Ishikawa (cell line): ENCODE results near the gene RBM18.

Experiments
- CEBPB ChIP-seq: IDR thresholded peaks from 2 replicates; pipeline ENCODE4 v1.6.1; 2012
- CREB1 ChIP-seq: IDR thresholded peaks from 2 replicates; pipeline ENCODE4 v1.6.1; 2012; ENCODE audit warnings: low read depth
- EGR1 ChIP-seq: IDR thresholded peaks from 2 replicates; pipeline ENCODE4 v1.6.1; 2012
- EP300 ChIP-seq: IDR thresholded peaks from 2 replicates; pipeline ENCODE4 v1.6.1; 2012; ENCODE audit warnings: borderline replicate concordance
- FOXM1 ChIP-seq: IDR thresholded peaks from 2 replicates; pipeline ENCODE4 v1.6.1; 2012; ENCODE audit warnings: low read depth, borderline replicate concordance
- NFIC ChIP-seq: IDR thresholded peaks from 2 replicates; pipeline ENCODE4 v1.6.1; 2012
- RAD21 ChIP-seq: IDR thresholded peaks from 2 replicates; pipeline ENCODE4 v1.6.1; 2012; ENCODE audit warnings: low read depth
- REST ChIP-seq: IDR thresholded peaks from 2 replicates; pipeline ENCODE4 v1.6.1; 2012; ENCODE audit warnings: low read depth, mild to moderate bottlenecking
- TAF1 ChIP-seq: IDR thresholded peaks from 2 replicates; pipeline ENCODE4 v1.6.1; 2012; ENCODE audit warnings: low read depth, mild to moderate bottlenecking
- TCF12 ChIP-seq: IDR thresholded peaks from 2 replicates; pipeline ENCODE4 v1.6.1; 2012; ENCODE audit warnings: low read depth
- TEAD4 ChIP-seq: IDR thresholded peaks from 2 replicates; pipeline ENCODE4 v1.6.1; 2012
- USF1 ChIP-seq: IDR thresholded peaks from 2 replicates; pipeline ENCODE4 v1.6.1; 2012
- YY1 ChIP-seq: IDR thresholded peaks from 2 replicates; pipeline ENCODE4 v1.6.1; 2012; ENCODE audit warnings: low read depth
- ZBTB7A ChIP-seq: IDR thresholded peaks from 2 replicates; pipeline ENCODE4 v1.6.1; 2012; ENCODE audit warnings: low read depth
- TF ChIP-seq, protein P1 (sequence below): IDR thresholded peaks from 2 replicates; pipeline ENCODE4 v1.6.1; 2012

RBM18 gene

GRCh38 chr9:122221183-122221811 is 43.3 kb downstream of the RBM18 start:
- TF ChIP-seq CEBPB (no peak), NFIC (no peak)

DNA sequence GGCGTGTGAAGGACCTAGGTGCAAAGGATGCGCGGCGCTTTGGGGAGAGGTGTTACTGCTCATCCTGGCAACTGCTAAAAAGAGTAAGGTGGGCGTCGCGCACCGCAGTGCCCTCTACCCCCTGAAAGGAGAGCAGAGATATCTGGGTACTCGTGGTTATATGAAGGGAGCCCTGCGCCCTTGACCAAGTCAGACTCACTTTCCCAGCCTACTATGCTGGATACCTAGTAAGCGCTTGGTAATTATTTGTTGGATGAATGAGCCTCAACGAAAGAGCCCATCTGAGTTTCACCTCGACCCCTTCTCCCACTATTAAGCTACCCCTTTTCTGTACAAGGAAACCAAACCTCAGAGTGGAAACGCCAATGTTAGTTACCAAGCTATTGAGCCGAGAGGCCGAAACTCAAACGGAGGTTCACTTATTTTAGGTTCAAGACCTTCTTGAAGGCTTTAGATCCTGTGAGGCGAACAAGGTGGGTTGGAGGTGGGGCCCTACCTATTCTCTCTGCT is 43.9 kb downstream of the RBM18 start:
- no peak for TF ChIP-seq RAD21
- TF ChIP-seq TAF1 = no peak
- TF ChIP-seq USF1 = no peak
- no peak for TF ChIP-seq CEBPB
- TF ChIP-seq NFIC = no peak
- no peak for TF ChIP-seq ZBTB7A
- no peak for TF ChIP-seq YY1
- no peak for TF ChIP-seq TEAD4

- TF ChIP-seq CREB1 = no peak
- TF ChIP-seq REST = no peak
- no peak for TF ChIP-seq USF1
- no peak for TF ChIP-seq EGR1
- TF ChIP-seq CEBPB = no peak
- TF ChIP-seq TEAD4 = no peak
- no peak for TF ChIP-seq ZBTB7A
- TF ChIP-seq FOXM1 = no peak
- TF ChIP-seq, protein P1, sequence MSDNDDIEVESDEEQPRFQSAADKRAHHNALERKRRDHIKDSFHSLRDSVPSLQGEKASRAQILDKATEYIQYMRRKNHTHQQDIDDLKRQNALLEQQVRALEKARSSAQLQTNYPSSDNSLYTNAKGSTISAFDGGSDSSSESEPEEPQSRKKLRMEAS = no peak
- TF ChIP-seq EP300 = no peak
- TF ChIP-seq TAF1 = no peak
- TF ChIP-seq RAD21 = no peak
- no peak for TF ChIP-seq YY1
- TF ChIP-seq TCF12 = no peak
- no peak for TF ChIP-seq NFIC
These were observed 44.6 kb downstream of the RBM18 start for GRCh38 chr9:122219856-122220672.

DNA sequence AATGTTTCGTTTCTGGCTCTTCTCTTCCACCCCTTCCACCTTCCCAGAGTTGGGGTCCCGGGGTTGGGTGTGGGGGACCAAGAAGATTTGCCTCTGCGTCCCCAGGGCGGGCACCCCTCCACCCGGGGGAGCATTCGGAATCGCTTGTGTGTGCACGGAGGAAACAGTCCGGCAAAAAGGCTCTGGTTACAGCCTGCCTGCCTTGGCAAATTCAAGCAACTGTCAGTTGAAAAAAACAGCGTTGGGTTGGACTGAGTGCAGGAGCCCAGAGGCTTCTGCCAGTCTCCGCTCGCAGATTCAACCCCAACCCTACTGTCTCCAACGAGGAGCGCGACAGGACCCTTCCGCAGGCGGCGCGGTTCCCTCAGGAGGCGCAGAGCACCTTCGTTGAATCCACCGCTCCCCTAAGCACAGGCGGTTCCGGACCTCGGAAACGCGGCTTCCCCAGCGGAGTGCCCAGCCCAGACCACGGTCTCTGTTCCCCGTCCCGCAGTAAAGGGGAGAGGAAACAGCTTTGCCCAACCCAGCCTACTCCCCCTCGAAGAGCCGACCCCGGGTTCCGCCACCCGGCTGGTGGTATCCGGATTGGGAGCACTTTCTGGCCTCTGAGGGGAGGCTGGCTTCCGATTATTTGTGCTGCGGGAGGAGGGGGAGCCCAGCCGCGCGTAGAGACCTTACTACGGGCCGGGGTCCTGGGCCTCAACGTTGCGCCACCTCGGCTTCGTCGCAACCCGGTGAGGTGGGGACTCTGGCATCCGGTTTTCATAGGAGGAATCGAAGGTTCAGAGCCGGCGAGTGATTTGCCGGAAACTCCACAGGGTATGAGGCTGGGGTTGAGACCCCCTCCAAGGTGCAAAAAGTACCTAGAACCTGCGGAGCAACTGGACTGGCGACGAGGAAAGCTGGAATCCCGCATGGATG is 45.4 kb downstream of the RBM18 start:
- TF ChIP-seq FOXM1 (no peak), USF1 (no peak), YY1 (no peak), NFIC (no peak), RAD21 (no peak), CEBPB (no peak), CREB1 (no peak), ZBTB7A (no peak), REST (no peak), TAF1 (no peak)
- TF ChIP-seq, protein P1 = no peak
